GM23338 (cell line): Measurements from ENCODE around the gene EXOC2. TPM values are rescaled to one million over a fixed set of nuclear protein-coding genes. Genes with fewer than 3 reads are reported as not detected.

ENCODE experiments used
- ATAC-seq: fragments of 200-7000 bp; cut with Tn5 transposase; 3 replicates; pipeline ENCODE4 v1.9.1; 2020
- DNase-seq: peaks from one replicate; pipeline ENCODE4 v3.0.0-alpha.2; 2015; ENCODE audit warnings: low spot score
- H2AFZ ChIP-seq: fragments of 200-600 bp; sonication (generic); 2 replicates; pipeline ENCODE4 v1.8.0; 2016; ENCODE audit warnings: antibody characterized with exemption, mild to moderate bottlenecking, moderate library complexity
- H3F3A ChIP-seq: fragments of 200-600 bp; sonication (generic); replicated peaks from 2 replicates; pipeline ENCODE4 v1.8.0; 2017; ENCODE audit warnings: antibody characterized with exemption, mixed run types, low read depth
- H3K27ac ChIP-seq: fragments of 200-600 bp; sonication (generic); 2 replicates; pipeline ENCODE4 v1.6.1; 2016; ENCODE audit warnings: low read depth
- H3K27me3 ChIP-seq: fragments of 200-600 bp; sonication (generic); 2 replicates; pipeline ENCODE4 v1.8.0; 2016; ENCODE audit warnings: mild to moderate bottlenecking, mixed run types, moderate library complexity; ENCODE audit not compliant: insufficient read depth
- H3K36me3 ChIP-seq: fragments of 200-600 bp; sonication (generic); 2 replicates; pipeline ENCODE4 v1.8.0; 2016; ENCODE audit warnings: mild to moderate bottlenecking; ENCODE audit not compliant: insufficient read depth
- H3K4me1 ChIP-seq: fragments of 200-600 bp; sonication (generic); 2 replicates; pipeline ENCODE4 v1.8.0; 2016; ENCODE audit warnings: mild to moderate bottlenecking, moderate library complexity; ENCODE audit not compliant: insufficient read depth
- H3K4me2 ChIP-seq: fragments of 200-600 bp; sonication (generic); 2 replicates; pipeline ENCODE4 v1.7.1; 2017; ENCODE audit warnings: mixed run types
- H3K4me3 ChIP-seq: fragments of 200-600 bp; sonication (generic); 2 replicates; pipeline ENCODE4 v1.6.1; 2016; ENCODE audit warnings: mixed run types
- H3K79me2 ChIP-seq: fragments of 200-600 bp; sonication (generic); replicated peaks from 2 replicates; pipeline ENCODE4 v1.8.0; 2017; ENCODE audit warnings: mild to moderate bottlenecking; ENCODE audit not compliant: insufficient read depth
- H3K9me2 ChIP-seq: fragments of 200-600 bp; sonication (generic); 2 replicates; pipeline ENCODE4 v1.8.0; 2017; ENCODE audit not compliant: insufficient read depth
- H4K20me1 ChIP-seq: fragments of 200-600 bp; sonication (generic); replicated peaks from 2 replicates; pipeline ENCODE4 v1.8.0; 2017; ENCODE audit warnings: mild to moderate bottlenecking; ENCODE audit not compliant: insufficient read depth
- H3K27ac Mint-ChIP-seq: 2 replicates; pipeline ENCODE4 v1.8.0; 2020; ENCODE audit warnings: inconsistent platforms, mild to moderate bottlenecking, moderate library complexity, mixed read lengths
- H3K27me3 Mint-ChIP-seq: 3 replicates; pipeline ENCODE4 v1.8.0; 2022; ENCODE audit warnings: low read depth, mild to moderate bottlenecking, moderate library complexity, mixed read lengths, inconsistent platforms; ENCODE audit not compliant: insufficient read depth, poor library complexity
- H3K36me3 Mint-ChIP-seq: 3 replicates; pipeline ENCODE4 v1.8.0; 2021; ENCODE audit warnings: low read depth, mild to moderate bottlenecking, inconsistent platforms, moderate library complexity, mixed read lengths
- H3K4me1 Mint-ChIP-seq: 3 replicates; pipeline ENCODE4 v1.8.0; 2020; ENCODE audit warnings: mild to moderate bottlenecking, inconsistent platforms, mixed read lengths
- H3K4me3 Mint-ChIP-seq: 3 replicates; pipeline ENCODE4 v1.8.0; 2021; ENCODE audit warnings: moderate library complexity, mild to moderate bottlenecking, inconsistent platforms, mixed read lengths
- H3K9me3 Mint-ChIP-seq: 3 replicates; pipeline ENCODE4 v1.8.0; 2020; ENCODE audit warnings: moderate library complexity, mild to moderate bottlenecking, inconsistent platforms, mixed read lengths
- CREB1 ChIP-seq: fragments of 250-450 bp; sonication (Bioruptor Pico); IDR thresholded peaks from 2 replicates; pipeline ENCODE4 v1.5.0; 2020; ENCODE audit warnings: low read depth, mild to moderate bottlenecking, moderate library complexity
- EZH2phosphoT487 ChIP-seq: fragments of 200-600 bp; sonication (generic); IDR thresholded peaks from one replicate; pipeline ENCODE4 v1.8.1; 2018; ENCODE audit warnings: antibody characterized with exemption; ENCODE audit not compliant: unreplicated experiment
- NANOG ChIP-seq: IDR thresholded peaks from 2 replicates; pipeline ENCODE4 v1.6.1; 2016; ENCODE audit warnings: antibody characterized with exemption, borderline replicate concordance
- POLR2AphosphoS5 ChIP-seq: IDR thresholded peaks from 2 replicates; pipeline ENCODE4 v1.6.1; 2016; ENCODE audit warnings: antibody characterized with exemption, low read depth
- STAT1 ChIP-seq: IDR thresholded peaks from one replicate; pipeline ENCODE4 v1.6.1; 2016; ENCODE audit warnings: antibody characterized with exemption; ENCODE audit not compliant: unreplicated experiment
- polyA plus RNA-seq: library from polyadenylated mRNA; unstranded; fragments of >200 nt; fragmentation: Nextera tagmentation; extraction: Ambion mirVana; gene quantifications from 2 replicates; pipeline ENCODE4 v1.2.1, GENCODE V29; 2016
- total RNA-seq: library from RNA; depleted of rRNA; stranded (reverse); fragments of >200 nt; shearing (Covaris generic); gene quantifications from 2 replicates; pipeline ENCODE4 v1.2.3, GENCODE V29; 2014
- TF ChIP-seq, protein P1 (sequence below): IDR thresholded peaks from 2 replicates; pipeline ENCODE4 v1.6.1; 2016; ENCODE audit warnings: antibody characterized with exemption
- TF ChIP-seq, protein P2 (sequence below), 2 experiments: fragments of 200-600 bp in 1 of 2; sonication (generic) in 1 of 2; conservative IDR thresholded peaks; 2 replicates each; pipeline versions ENCODE4 v1.5.1 to v1.6.1; 2016 to 2017; ENCODE audit warnings: antibody characterized with exemption in 2 of 2, low read depth in 2 of 2, mild to moderate bottlenecking in 2 of 2, moderate library complexity in 1 of 2
- TF ChIP-seq, protein P3 (sequence below): IDR thresholded peaks from one replicate; pipeline ENCODE4 v1.6.1; 2018; ENCODE audit warnings: antibody characterized with exemption; ENCODE audit not compliant: unreplicated experiment

Gene EXOC2
- total and polyA plus RNA-seq, 2 experiments from 2014 or later: 28.7 to 93.6 TPM

DNA sequence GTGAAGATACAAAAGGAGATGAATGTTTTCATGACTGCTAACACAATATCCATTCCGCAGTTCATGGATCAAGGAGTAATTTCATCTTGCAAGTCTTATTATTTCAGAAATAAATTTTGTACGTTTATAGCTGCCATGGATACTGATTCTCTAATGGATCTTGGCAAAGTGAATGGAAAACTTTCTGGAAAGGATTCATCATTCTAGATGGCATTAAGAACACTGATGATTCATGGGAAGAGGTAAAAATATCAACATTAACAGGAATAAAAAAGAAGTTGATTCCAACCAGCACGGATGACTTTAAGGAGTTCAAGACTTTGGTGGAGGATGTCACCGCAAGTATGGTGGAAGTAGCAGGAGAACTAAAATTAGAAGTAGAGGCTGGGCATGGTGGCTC is 38.8 kb downstream of the EXOC2 start:
- no peak for DNase-seq
- H3K27me3 ChIP-seq: no peaks in the 10 kb centered on the region
- no peak for TF ChIP-seq CREB1 (CRISPR knock-in tag)
- TF ChIP-seq, protein P1, sequence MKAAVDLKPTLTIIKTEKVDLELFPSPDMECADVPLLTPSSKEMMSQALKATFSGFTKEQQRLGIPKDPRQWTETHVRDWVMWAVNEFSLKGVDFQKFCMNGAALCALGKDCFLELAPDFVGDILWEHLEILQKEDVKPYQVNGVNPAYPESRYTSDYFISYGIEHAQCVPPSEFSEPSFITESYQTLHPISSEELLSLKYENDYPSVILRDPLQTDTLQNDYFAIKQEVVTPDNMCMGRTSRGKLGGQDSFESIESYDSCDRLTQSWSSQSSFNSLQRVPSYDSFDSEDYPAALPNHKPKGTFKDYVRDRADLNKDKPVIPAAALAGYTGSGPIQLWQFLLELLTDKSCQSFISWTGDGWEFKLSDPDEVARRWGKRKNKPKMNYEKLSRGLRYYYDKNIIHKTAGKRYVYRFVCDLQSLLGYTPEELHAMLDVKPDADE: no peak
- TF ChIP-seq POLR2AphosphoS5: no peak
- no peak for TF ChIP-seq STAT1
- TF ChIP-seq NANOG: no peak
- TF ChIP-seq, protein P2, sequence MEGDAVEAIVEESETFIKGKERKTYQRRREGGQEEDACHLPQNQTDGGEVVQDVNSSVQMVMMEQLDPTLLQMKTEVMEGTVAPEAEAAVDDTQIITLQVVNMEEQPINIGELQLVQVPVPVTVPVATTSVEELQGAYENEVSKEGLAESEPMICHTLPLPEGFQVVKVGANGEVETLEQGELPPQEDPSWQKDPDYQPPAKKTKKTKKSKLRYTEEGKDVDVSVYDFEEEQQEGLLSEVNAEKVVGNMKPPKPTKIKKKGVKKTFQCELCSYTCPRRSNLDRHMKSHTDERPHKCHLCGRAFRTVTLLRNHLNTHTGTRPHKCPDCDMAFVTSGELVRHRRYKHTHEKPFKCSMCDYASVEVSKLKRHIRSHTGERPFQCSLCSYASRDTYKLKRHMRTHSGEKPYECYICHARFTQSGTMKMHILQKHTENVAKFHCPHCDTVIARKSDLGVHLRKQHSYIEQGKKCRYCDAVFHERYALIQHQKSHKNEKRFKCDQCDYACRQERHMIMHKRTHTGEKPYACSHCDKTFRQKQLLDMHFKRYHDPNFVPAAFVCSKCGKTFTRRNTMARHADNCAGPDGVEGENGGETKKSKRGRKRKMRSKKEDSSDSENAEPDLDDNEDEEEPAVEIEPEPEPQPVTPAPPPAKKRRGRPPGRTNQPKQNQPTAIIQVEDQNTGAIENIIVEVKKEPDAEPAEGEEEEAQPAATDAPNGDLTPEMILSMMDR (conservative IDR thresholded peaks at IDR 0.05; ENCODE audit: low read depth in 2 of 2): no peak
- TF ChIP-seq EZH2phosphoT487: no peak
- TF ChIP-seq, protein P3, sequence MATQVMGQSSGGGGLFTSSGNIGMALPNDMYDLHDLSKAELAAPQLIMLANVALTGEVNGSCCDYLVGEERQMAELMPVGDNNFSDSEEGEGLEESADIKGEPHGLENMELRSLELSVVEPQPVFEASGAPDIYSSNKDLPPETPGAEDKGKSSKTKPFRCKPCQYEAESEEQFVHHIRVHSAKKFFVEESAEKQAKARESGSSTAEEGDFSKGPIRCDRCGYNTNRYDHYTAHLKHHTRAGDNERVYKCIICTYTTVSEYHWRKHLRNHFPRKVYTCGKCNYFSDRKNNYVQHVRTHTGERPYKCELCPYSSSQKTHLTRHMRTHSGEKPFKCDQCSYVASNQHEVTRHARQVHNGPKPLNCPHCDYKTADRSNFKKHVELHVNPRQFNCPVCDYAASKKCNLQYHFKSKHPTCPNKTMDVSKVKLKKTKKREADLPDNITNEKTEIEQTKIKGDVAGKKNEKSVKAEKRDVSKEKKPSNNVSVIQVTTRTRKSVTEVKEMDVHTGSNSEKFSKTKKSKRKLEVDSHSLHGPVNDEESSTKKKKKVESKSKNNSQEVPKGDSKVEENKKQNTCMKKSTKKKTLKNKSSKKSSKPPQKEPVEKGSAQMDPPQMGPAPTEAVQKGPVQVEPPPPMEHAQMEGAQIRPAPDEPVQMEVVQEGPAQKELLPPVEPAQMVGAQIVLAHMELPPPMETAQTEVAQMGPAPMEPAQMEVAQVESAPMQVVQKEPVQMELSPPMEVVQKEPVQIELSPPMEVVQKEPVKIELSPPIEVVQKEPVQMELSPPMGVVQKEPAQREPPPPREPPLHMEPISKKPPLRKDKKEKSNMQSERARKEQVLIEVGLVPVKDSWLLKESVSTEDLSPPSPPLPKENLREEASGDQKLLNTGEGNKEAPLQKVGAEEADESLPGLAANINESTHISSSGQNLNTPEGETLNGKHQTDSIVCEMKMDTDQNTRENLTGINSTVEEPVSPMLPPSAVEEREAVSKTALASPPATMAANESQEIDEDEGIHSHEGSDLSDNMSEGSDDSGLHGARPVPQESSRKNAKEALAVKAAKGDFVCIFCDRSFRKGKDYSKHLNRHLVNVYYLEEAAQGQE: no peak
- H3K4me1 ChIP-seq: peaks cover 67% of the 10 kb centered on the region
- no peaks in the 10 kb centered on the region for H4K20me1 ChIP-seq
- Mint-ChIP-seq H3K4me1 (peaks cover 43% of the 10 kb centered on the region), H3K4me3 (no peak overlapping the region; the same call in 2 of the 3 replicates), H3K9me3 (no peaks in the 10 kb centered on the region), H3K27ac (no peak overlapping the region; the same call in 1 of the 2 replicates), H3K27me3 (no peaks in the 10 kb centered on the region), H3K36me3 (peaks cover 18% of the 10 kb centered on the region)
- H3K27ac ChIP-seq: no peak overlapping the region
- peaks cover 87% of the 10 kb centered on the region for H3K79me2 ChIP-seq
- no peak overlapping the region for H3K4me2 ChIP-seq
- H3F3A ChIP-seq: no peaks in the 10 kb centered on the region
- H3K36me3 ChIP-seq: no peaks in the 10 kb centered on the region
- H2AFZ ChIP-seq: no peak overlapping the region
- ATAC-seq: no peak
- no peak overlapping the region for H3K4me3 ChIP-seq
- H3K9me2 ChIP-seq: no peaks in the 10 kb centered on the region

DNA sequence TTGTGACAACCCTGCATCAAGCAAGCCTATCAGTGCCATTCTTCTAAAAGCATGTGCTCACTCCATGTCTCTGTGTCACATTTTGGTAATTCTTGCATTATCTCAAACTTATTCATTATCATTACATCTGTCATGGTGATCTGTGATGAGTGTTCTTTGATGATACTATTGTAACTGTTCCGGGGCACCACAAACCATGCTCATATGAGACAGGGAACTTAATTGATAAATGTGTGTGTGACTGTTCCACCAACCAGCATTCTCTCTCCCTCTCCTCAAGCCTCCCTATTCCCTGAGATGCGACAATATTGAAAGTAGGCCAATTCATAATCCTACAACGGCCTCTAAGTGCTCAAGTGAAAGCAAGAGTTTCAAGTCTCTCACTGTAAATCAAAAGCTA is 40.1 kb downstream of the EXOC2 start:
- DNase-seq (no peak), ATAC-seq (no peak)
- no peaks in the 10 kb centered on the region for H3F3A ChIP-seq
- no peak overlapping the region for H3K27ac ChIP-seq
- H3K36me3 ChIP-seq: no peaks in the 10 kb centered on the region
- no peak overlapping the region for H3K4me2 ChIP-seq
- Mint-ChIP-seq H3K4me3 (no peak overlapping the region), H3K27me3 (no peaks in the 10 kb centered on the region), H3K4me1 (peaks cover 35% of the 10 kb centered on the region), H3K36me3 (peaks cover 18% of the 10 kb centered on the region), H3K27ac (no peak overlapping the region), H3K9me3 (no peaks in the 10 kb centered on the region)
- H4K20me1 ChIP-seq: no peaks in the 10 kb centered on the region
- no peak overlapping the region for H3K4me3 ChIP-seq
- H2AFZ ChIP-seq: no peak overlapping the region
- no peaks in the 10 kb centered on the region for H3K27me3 ChIP-seq
- TF ChIP-seq, protein P1: no peak
- peaks cover 86% of the 10 kb centered on the region for H3K79me2 ChIP-seq
- H3K9me2 ChIP-seq: no peaks in the 10 kb centered on the region
- peaks cover 59% of the 10 kb centered on the region for H3K4me1 ChIP-seq
